Left ventricle myocardium inferior (tissue), 1 donor: ENCODE results near the gene MAN2B2. TPM values are rescaled to one million over a fixed set of nuclear protein-coding genes. Genes with fewer than 3 reads are reported as not detected.

Source experiments
- DNase-seq: peaks from one replicate; pipeline ENCODE4 v3.0.0-alpha.2; 2020
- H3K27ac ChIP-seq: fragments of 200-600 bp; replicated peaks from 2 replicates; pipeline ENCODE4 v1.8.0; 2021
- H3K27me3 ChIP-seq: fragments of 200-600 bp; 2 replicates; pipeline ENCODE4 v1.8.0; 2021; ENCODE audit warnings: low read depth
- H3K36me3 ChIP-seq: fragments of 200-600 bp; 2 replicates; pipeline ENCODE4 v1.8.0; 2021
- H3K4me1 ChIP-seq: fragments of 200-600 bp; 2 replicates; pipeline ENCODE4 v1.8.0; 2021
- H3K4me3 ChIP-seq: fragments of 200-600 bp; 2 replicates; pipeline ENCODE4 v1.8.0; 2021; ENCODE audit warnings: mild to moderate bottlenecking, moderate library complexity
- H3K9me3 ChIP-seq: fragments of 200-600 bp; replicated peaks from 2 replicates; pipeline ENCODE4 v1.8.0; 2021
- intact Hi-C: fragments of 100-400 bp; cut with micrococcal nuclease; formaldehyde crosslinking; loops from one replicate; pipeline ENCODE4 v1.11.0; 2022
- total RNA-seq: library from RNA; stranded (reverse); fragmentation: NEBNext Ultra II Directional; extraction: Animal tissue kit (Norgen Biotek cat#: 25700); gene quantifications from one replicate; pipeline ENCODE4 v1.2.1, GENCODE V29; 2021
- TF ChIP-seq, protein P1 (sequence below): fragments of 200-600 bp; IDR thresholded peaks from 2 replicates; pipeline ENCODE4 v1.8.0; 2021; ENCODE audit warnings: antibody characterized with exemption, mild to moderate bottlenecking, borderline replicate concordance
- donor health status: DM: no; HTN: yes; CAD: no; lungs with severe emphysema.

MAN2B2 gene
- total RNA-seq, 1 donor from 2014 or later = 18.5 TPM

DNA sequence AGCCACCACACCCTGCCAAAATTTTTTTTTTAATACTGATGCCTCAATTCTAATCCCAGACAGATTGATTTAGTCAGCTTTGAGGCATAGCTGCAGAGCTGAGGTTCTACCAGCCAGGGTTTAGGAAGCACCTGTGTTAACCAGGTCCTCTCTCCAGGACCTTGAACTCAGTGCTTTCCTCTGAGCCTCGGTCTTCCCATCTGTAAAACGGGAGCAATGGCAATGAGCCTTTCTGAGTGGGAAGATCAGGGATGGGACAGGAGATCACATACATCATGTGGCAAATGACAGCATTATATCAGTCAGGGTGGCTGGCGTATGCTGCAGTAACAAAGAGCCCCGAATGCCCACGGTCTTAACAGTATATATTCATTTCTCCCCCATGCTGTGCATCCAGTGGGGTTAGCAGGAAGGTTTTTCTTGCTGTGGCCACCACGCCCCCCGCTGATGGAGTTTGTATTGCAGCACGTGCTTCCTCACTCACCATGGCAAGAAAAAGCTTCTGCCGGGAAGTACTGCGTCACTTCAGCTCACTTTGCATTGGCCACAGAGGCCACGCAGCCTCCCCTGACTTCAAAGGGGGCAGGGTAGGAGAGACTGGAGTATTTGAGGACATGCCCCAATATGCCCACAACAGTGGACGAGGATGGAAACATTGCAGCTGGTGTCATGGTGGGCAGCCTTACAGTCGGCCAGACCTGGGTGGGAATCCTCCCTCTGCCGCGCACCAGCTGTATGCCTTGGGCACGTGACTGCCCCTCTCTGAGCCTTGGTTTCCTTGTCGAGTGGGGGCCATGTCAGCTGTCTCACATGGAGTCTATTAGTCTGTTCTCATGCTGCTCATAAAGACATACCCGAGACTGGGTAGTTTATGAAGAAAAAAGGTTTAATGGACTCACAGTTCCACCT, 41.4 kb downstream of the MAN2B2 start:
- TF ChIP-seq, protein P1, sequence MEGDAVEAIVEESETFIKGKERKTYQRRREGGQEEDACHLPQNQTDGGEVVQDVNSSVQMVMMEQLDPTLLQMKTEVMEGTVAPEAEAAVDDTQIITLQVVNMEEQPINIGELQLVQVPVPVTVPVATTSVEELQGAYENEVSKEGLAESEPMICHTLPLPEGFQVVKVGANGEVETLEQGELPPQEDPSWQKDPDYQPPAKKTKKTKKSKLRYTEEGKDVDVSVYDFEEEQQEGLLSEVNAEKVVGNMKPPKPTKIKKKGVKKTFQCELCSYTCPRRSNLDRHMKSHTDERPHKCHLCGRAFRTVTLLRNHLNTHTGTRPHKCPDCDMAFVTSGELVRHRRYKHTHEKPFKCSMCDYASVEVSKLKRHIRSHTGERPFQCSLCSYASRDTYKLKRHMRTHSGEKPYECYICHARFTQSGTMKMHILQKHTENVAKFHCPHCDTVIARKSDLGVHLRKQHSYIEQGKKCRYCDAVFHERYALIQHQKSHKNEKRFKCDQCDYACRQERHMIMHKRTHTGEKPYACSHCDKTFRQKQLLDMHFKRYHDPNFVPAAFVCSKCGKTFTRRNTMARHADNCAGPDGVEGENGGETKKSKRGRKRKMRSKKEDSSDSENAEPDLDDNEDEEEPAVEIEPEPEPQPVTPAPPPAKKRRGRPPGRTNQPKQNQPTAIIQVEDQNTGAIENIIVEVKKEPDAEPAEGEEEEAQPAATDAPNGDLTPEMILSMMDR = no peak
- Histone ChIP-seq H3K27ac (no peak overlapping the region), H3K9me3 (no peaks in the 10 kb centered on the region), H3K36me3 (peaks cover 67% of the 10 kb centered on the region), H3K4me1 (no peaks in the 10 kb centered on the region), H3K27me3 (no peaks in the 10 kb centered on the region), H3K4me3 (no peak overlapping the region)
- no peak for DNase-seq
- intact Hi-C loops = no loop called here

DNA sequence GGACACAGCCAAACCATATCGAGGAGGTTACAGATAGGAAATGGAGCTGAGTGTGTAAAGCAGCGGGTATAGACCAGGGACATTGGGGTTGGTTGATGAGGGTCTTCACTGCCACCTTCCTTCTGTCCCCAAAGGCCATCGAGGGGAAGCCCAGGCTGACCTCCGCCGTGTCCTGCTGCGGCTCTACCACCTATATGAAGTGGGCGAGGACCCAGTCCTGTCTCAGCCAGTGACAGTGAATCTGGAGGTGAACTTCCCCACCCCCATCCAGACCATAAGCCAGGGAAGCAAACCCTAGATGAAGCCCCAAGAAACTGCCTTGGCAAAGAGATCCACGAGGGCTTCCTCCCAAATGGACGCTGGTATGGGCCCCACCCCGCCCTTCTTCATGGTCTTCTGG, 42.3 kb downstream of the MAN2B2 start:
- Histone ChIP-seq H3K36me3 (peaks cover 63% of the 10 kb centered on the region), H3K9me3 (no peaks in the 10 kb centered on the region), H3K27ac (no peak overlapping the region), H3K4me3 (no peak overlapping the region), H3K4me1 (no peaks in the 10 kb centered on the region), H3K27me3 (no peaks in the 10 kb centered on the region)
- intact Hi-C loops = no loop called here
- TF ChIP-seq, protein P1 = no peak
- DNase-seq = no peak

GRCh38 chr4:6618386-6619115, 43.6 kb downstream of the MAN2B2 start:
- intact Hi-C loops = no loop called here
- no peak overlapping the region for H3K4me3 ChIP-seq
- no peaks in the 10 kb centered on the region for H3K4me1 ChIP-seq
- no peak overlapping the region for H3K27ac ChIP-seq
- no peaks in the 10 kb centered on the region for H3K27me3 ChIP-seq
- DNase-seq = no peak
- peaks cover 57% of the 10 kb centered on the region for H3K36me3 ChIP-seq
- no peaks in the 10 kb centered on the region for H3K9me3 ChIP-seq
- TF ChIP-seq, protein P1 = no peak

GRCh38 chr4:6619116-6619465, 44.1 kb downstream of the MAN2B2 start:
- no peak overlapping the region for H3K4me3 ChIP-seq
- DNase-seq = no peak
- no peaks in the 10 kb centered on the region for H3K27me3 ChIP-seq
- intact Hi-C loops = no loop called here
- H3K36me3 ChIP-seq = peaks cover 56% of the 10 kb centered on the region
- no peaks in the 10 kb centered on the region for H3K4me1 ChIP-seq
- TF ChIP-seq, protein P1 = no peak
- H3K9me3 ChIP-seq = no peaks in the 10 kb centered on the region
- no peak overlapping the region for H3K27ac ChIP-seq

DNA sequence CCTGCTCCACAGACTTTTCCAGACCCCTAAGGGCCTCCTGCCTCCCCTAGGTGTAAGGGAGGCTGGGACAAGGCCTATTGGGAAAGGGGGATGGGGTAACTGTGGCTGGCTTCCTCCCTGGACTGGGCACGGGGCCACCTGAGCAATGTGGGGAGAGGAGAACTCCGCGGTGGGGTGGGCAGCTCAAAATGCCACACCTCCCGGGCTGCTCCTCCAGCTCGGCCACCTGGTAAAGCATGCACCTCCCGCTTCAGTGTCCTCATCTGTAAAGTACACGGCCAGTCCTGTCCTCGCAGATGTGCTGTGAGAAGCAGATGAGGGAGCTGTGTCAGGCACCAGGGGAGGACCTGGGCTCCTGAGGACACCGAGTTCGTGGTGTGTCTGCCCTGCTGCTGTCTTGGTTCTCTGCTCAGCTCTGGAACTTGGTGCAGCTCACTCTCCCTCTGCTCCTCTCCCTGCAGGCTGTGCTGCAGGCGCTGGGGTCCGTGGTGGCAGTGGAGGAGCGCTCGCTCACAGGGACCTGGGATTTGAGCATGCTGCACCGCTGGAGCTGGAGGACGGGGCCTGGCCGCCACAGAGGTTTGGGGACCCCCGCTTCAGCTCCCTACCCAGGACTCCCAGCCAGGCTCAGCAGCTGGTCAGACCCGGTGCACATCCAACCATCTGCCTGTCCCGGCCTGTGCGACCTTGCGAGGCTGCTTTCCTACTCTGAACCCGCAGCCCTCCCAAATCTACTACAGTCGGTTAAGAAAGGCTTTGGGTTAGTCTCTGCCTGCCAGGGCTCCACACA, 44.7 kb downstream of the MAN2B2 start:
- TF ChIP-seq, protein P1 = no peak
- Histone ChIP-seq H3K4me3 (no peak overlapping the region), H3K36me3 (peaks cover 50% of the 10 kb centered on the region), H3K27me3 (no peaks in the 10 kb centered on the region), H3K27ac (no peak overlapping the region), H3K9me3 (no peaks in the 10 kb centered on the region), H3K4me1 (no peaks in the 10 kb centered on the region)
- no peak for DNase-seq
- intact Hi-C loops = no loop called here
